ENCODE data around the gene AQP6.

AQP6 gene

DNA sequence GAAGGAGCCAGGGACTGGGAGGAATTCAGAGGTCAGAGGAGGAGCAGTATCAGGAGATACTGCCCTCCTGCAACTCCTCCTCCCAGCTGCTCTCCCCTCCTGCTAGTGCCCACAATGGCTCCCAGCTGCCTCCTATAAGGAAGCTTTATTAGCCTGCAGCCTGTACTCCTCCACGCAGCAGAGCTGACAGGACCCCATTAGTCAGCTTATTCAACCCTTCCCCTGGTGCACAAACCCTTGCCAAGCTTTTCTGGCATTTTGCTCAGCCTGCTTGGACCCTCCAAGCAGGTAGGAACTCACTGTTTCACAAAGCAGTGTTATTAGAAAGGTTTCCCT is 29.2 kb upstream of the AQP6 start:
- DNase-seq, result no peak

DNA sequence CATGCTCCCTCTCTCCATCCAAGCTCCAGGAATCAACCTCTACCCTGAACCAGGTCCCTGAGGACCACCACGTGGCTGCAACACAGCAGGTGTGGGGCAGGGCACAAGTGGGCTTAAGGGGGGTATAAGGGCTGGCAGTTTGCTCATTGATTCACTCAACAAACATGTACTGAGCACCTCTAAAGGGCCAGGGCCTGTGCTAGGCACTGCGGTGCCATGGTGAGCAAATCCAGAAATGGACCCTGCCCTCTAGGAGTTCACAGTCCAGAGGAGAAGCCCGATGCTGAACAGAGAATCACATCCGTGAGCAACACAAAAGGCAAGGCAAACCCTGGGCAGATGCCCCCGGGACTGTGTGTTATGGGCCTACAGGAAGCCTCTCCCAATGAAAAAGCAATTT is 28.7 kb upstream of the AQP6 start:
- no peak for DNase-seq

DNA sequence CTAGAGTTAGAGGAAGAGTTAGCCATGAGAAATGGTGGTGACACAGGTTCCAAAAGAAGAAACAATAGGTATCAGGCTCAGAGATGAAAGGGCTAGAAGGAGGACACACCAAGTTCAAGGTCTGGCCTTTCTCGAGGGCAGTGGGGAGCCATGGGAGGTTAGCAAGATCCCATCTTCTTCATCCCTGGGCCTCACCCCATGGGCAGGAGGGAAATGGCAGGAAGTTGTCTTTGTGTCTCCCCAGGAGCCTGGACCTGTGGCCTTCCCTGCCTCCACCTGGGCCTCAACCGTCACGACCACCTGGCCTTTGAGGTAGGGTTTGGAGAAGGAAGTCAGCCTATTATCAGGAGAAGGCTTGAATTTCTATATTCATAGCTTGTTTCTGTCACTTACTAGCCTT is 28.0 kb upstream of the AQP6 start:
- no peak for DNase-seq

DNA sequence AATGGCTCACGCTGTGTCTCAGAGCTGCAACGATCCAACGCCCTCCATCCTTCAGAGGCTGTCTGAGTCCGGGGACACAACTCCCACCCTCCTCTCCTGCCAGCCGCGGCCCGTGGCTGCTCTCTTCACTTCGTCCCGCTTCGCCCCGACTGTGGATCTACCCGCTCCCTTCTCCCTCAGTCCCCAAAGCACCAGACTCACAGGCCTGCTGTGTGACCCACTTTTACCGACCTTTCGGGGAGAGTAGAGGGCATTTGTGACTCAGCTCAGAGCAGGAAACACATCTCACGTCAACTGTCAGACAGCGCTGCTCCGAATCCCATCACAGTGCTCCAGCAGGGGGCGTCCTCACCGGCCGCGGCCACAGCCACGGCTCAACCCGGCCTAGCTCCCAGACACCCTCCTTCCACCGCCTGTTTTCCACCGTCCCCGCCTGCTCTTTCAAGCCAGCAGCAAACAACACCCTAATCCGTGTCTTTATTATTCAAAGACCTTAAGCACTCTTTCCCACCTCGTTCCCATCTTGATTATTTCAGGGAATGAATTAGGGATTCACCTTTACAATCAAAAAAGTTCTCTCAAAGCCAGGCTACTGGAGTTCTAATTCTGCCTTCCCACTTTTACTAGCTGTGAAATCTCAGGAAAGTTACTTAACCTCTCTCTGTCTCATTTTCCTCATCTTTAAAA is 27.2 kb upstream of the AQP6 start:
- DNase-seq, result peak; percentile 49

DNA sequence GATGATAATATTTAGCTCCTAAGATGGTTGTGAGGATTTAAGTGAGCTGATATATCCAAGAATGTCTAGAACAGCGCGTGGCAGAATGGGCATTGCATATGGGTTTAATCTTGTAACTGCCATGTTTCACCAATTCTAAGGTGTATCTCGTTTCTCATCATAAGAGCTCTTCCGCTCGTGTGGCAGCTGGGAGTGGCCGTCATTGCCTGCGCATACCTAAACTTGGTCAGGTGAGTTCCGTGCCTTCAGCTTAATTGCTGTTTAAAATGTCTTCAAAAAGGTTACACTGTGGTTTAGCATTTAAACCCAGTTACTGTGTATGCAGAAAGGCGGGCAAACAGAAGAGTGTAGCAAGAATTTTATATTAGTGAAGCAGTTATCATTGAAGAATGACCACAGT is 26.7 kb upstream of the AQP6 start:
- no peak for DNase-seq

DNA sequence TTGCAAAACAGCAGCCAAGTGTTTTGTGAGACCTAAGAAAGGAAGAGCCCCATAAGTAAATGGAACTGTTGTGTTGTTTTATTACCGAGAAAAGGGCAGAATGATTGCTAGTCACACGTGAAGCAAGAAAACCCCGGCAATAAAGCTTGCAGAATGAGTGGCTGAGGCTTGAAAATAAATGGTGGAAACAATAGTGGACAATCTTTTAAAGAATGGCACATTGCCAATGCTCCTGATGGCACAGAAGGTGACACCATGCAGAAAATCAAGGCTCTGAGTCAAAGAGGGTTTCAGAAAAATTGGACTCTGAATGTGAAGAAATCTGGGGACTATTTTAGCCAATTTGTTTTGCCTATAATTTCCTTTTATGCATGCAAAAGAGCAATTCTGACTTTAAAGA is 26.2 kb upstream of the AQP6 start:
- no peak for DNase-seq

DNA sequence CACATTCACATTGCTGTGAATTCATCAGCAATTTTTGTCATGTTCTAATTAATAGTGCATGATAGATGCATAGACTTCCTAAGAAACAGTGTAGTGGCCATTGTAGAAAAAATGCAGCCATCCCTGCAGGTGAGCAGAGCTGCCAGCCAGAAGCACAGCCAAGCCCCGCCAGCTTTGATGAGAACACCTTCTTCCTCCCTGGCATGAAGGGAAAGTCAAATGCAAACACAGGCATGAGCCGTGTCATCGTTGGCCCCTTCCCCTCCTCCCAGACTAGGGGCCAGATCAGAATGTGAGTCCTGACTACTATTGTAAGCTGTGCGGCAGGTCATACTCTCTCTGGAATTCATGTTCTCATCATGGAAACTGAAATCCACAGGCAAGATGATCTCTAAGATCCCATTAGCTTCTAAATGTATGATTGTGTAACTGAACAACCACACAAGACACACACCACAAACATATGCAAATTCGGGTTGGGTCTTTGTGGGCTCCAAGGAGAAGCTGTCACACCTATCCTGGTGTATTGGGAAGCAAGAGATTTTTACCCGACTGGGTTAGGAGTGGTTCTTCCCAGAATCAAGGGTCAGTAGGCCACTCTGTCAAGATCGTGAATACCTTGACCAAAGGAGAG is 25.0 kb upstream of the AQP6 start:
- no peak for DNase-seq

DNA sequence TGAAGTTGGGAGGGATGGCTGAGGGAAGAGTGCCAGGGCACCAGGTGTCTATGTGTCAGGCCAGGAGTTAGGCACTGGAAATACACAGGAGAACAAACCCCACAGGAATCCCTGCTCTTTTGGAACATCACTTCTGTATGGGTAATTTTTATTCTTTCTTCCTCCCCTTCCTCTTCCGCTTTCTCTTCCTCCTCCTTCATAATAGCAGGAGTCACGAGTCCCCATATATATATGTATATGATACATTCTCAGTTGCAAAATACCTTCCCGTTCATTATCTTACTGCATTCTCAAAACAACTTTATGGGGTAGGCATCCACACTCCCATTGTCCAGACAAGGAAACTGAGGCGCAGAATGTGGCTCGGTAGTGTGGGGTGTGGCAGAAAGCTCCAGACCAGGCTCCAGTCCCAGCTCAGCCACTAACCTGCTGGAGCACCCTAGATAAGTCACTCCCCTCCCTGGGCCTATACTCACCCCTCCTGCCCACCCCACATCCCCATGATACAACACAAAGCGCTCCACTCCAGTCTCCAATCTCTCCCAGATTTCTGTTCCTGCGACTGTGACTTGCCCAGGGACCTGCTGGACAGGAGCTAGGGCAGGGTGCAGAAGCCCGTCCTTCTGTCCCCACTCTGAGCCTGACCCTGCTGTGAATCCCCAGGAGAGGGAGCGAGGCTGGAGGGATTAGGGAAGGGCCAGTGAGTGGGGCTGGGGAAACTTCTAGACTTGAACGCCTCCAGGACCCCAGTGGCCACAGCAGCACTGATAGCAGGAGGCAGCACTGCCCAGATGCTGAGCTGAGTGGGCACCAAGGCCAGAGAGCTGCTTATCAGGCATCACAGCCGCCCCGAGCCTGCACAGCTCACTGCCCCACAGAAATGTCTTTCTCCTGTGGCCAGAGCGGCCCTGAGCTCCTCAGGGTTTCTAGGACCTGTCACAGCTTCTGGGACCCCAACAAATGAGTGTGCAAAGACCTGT is 23.6 kb upstream of the AQP6 start:
- DNase-seq, result no peak

DNA sequence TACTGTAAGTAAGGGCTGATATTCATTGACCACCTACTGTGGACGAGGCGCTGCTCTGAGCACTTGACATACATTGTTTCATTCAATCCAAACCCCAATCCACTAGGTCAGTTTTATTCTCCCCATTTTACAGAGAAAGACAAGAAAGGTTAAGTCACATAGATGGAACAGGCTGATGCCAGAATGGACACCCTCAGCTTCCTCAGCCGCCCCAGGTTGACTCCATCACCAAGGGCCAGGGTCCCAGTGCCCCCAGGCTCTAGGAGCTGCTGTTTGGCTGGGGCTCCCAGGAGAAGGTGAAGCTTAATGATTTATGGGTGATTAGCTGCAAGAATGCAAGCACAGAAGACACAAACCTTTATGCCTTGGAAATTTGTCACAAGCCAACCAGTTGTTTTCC is 22.9 kb upstream of the AQP6 start:
- DNase-seq, result no peak

DNA sequence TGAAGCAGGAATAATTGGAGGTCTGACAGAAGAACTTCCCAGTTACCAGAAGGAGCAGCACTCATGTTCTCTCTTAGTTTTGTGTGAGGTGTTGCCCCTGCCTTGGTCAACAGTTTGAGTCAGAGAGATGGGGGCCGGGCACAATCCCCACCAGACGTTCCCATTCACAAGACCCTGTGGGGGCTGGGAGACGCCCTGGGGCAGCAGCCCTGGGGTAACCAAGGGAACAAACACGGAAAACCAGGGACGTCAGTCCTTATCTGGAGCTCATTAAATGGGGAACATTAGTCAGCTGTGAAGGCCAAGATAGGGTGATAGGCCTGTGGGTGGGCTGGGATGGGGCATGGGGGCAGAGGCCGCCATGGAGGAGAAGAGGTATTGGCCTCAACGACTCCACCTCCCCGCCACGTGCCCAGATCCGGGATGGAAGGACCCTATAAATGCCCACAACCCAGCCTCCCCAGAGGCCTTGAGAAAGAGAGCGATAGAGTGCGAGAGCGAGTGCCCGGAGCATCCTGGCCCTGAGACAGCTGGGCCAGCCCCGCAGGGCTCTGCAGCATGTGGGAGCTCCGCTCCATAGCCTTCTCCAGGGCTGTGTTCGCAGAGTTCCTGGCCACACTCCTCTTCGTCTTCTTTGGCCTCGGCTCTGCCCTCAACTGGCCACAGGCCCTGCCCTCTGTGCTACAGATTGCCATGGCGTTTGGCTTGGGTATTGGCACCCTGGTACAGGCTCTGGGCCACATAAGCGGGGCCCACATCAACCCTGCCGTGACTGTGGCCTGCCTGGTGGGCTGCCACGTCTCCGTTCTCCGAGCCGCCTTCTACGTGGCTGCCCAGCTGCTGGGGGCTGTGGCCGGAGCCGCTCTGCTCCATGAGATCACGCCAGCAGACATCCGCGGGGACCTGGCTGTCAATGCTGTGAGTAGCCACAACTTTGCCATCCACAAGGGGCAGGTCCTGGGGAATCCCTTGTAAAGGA is 22.2 kb upstream of the AQP6 start, which contains the start of gene AQP2:
AQP2 (plus strand) TSS at position 465 of the 979 bp plus-strand sequence; CDS start at position 559, 94 bp downstream.
- DNase-seq, result no peak

DNA sequence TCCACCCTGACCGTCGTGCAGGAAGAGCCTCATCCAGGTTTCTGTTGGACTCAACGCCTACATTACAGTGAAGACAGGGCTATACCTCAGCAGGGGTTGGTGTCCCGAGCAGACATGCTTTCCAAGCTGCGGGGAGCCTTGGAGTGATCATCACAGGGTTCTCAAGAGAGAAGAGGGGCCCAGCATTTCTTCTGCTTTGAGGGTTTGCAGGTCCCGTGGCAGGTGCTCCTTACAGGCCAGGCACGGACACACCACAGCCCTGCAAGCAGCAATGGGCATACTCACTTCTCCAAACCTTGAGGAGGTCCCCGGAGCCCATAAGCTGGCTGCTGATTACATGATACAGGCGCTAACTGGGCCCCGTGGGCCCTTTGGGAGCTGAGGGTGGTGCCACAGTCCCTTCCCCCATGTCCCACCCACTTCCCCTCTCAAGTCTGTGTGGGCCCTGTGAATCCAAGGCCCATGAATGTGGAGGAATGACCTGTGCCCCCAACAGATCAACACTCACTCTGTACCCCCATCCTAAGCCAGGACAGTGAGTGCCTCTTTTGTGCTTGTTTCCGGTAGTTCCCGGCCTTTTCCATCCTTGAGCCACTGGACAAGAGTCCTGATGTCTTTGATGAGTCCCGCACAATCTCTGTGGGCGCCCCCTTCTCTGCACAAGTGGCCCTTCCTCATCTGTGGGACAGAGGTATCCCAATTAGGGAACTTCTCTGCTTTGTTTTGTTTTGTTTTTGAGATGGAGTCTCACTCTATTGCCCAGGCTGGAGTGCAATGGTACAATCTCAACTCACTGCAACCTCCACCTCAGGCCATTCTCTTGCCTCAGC is 21.1 kb upstream of the AQP6 start:
- DNase-seq, result no peak

DNA sequence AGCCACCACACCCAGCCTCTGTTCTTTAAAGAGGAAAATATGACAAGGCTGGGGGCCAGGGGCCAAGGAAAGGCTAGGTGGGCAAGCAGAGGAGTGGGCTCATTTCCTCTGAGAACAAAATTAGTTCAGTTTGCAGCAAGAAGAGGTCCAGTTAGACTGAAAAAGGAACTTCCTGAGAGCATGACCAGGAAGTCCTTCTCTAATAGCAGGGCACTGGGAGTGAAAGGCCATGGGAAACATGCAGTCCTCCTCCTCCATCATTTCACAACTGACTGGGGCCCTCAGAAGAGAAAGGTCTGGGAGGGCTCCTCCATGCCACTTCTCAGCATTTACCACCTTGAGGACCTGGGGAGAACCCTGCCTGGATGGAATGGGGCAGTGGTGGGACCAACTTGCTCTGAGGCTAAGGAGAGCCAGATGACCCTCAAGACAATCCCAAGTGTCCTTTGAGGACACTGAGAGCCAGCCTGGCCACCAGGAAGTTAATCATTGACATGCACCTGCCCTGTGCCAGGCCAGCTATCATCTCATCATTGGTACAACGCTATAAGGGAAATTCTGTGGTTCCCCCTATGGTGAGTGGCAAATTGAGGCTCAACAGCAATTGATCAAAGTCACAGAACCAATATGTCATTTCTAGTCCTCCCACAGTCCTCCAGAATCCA is 20.2 kb upstream of the AQP6 start:
- no peak for DNase-seq

DNA sequence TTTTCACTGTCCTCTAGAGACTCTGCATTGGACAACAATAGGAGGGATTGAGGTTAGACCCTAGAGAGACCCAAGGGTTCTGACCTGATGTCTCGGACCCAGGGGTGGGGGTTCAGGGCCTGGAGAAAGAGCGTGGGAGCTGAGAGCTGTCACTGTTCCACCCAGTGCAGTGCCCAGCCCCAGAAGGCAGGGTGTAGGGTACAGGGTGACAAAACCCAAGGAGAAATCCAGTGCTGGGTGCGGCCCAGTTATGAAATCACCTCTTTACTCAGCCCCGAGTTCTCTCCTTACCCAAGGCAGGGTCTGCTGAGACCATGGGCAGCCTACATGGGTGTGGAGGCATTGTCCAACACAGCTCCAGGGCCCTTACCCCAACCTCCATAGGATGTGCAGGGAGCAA is 19.6 kb upstream of the AQP6 start:
- DNase-seq, result no peak

DNA sequence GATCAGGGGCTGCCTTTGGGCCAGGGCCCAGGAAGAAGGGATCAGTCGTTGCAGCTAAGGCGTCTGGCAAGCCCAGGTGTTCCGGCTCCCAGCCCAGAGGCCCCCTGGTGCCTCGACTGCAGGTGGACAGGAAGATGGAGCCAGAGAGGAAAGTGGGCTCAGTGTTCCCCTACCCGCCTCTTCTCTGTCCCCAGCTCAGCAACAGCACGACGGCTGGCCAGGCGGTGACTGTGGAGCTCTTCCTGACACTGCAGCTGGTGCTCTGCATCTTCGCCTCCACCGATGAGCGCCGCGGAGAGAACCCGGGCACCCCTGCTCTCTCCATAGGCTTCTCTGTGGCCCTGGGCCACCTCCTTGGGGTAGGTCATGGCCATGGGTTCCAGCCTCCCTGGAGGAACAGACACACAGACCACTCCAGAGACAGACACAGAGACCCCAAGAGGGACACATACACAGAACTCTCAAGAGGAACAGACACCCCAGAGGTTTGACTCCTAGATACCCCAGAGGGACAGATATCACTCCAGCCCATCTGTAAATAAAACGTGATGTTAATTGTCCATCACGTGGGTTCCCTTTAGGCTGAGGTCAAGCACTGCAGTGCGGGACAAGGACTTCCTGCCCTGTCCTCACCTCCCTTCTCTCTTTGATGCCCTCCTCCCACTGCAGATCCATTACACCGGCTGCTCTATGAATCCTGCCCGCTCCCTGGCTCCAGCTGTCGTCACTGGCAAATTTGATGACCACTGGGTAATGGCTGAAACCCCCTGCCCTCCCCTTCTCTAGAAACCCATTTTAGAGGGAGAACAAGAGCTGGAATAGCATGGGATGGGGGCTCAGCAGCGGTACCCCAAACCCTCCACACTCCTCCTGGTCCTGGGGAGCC is 18.5 kb upstream of the AQP6 start:
- DNase-seq, result no peak

DNA sequence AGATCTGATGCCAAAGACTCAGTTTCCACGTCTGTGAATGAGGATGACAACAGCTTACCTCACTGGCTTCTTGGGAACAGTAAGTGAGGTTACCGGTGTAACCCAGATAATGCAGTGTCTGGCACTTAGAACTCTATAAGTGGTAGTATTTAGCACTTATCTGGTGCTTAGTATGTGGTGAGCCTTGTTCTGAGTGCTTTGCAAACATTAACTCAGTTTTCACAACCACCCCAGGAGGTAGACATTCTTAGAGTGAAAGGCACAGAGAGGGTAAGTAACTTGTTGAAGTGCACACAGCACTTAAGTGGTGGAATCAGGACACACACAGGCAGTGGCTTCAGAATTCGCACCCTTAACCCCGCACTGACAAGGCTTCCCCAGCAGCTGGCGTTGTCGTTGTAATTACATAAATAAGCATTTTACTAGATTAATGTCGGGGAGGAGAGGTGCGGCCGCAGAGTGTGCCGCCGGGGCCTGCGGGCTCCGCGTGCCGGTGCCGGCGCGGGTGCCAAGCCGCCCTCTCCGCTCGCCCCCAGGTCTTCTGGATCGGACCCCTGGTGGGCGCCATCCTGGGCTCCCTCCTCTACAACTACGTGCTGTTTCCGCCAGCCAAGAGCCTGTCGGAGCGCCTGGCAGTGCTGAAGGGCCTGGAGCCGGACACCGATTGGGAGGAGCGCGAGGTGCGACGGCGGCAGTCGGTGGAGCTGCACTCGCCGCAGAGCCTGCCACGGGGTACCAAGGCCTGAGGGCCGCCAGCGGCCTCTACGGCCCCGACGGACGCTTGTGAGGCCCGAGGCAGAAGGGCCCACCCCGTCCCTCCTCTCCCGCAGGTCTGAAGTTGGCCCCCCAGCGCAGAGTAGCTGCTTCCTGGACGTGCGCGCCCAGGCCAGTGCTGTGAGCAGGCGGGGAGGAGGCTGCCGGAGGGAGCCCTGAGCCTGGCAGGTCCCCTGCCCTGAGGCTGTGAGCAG is 17.6 kb upstream of the AQP6 start:
- no peak for DNase-seq

DNA sequence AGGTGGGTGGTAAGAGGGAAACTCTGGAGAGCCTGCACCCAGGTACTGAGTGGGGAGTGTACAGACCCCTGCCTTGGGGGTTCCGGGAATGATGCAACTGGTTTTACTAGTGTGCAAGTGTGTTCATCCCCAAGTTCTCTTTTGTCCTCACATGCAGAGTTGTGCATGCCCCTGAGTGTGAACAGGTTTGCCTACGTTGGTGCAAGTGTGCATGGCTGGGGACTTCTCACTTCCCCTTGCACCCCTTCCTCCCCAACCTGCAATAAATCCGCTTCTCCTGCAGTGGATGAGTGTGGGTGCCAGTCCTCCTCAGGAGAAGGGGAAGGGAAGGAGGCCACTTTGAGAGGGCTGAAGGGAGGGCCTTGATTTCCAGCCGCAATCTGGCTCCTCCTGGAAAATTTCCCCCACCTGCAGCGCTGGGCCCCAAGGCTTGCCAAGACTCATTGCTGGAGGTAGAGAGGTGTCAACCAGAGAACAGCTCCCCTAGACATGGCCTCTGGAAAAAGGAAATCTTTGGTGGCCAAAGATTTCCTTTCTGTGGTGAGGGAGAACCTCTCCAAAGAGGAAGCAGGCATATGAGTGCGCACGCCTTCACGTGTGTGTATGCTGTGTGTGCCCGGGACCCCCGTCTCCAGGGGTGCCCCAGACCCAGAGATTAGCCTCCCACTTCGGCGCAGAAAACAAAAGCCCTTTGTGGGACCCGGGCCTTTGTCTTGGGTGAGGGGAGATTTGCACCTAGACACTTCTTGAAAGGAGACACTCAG is 16.7 kb upstream of the AQP6 start:
- DNase-seq, result no peak

DNA sequence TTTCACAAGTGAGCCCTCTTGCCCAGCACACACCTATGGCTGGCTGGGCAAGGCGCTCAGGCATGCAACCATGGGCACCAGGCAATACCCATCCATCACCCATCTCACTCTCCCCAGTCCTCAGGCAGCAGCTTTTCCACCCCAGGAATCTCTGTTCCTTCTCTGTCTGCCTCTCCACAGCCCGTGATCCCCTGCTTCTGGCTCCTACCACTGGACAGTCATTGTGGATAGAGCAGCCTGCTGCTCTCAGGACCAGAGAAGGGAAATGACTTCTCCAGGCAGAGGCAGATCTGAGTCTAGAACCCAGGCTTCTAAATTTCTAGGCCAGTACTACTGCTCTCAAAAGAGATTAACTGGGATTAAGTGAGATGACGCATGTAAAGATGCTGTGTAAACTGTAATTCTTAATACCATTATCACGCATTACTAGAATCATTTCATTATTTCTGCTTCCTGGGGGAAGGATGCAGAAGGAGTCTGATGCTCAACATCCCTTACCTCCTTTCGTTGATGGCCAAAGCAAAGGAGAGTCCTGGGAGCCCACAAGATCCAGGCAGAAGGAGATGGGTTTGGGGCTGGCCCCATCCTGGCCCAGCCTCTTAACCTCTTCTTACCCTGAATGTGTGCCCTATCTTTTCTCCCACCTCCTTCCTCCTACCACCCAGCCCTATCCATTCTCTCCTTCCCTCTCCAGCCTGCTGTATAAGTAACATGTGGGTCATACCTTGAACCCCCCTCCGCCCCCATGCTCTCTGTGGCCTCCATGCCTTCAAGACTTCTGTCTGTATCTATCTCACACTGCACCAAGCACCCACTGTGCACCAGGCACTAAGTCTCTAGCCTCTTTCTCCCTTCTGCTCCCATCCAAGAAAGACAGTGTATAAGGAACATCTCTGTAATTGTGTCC is 15.8 kb upstream of the AQP6 start:
- DNase-seq, result no peak

All from amniotic stem cell (primary cell).